AG09319 (cell line): ENCODE results near the gene APBB2.

Experiments used
- DNase-seq: peaks from one replicate; pipeline ENCODE4 v3.0.0-alpha.2; 2010; ENCODE audit warnings: low read depth; ENCODE audit errors: extremely low read depth
- TF ChIP-seq, protein P1 (sequence below): IDR thresholded peaks from 2 replicates; pipeline ENCODE4 v1.5.1; 2011; ENCODE audit warnings: low read depth, mild to moderate bottlenecking, inconsistent platforms, low read length, moderate library complexity

The APBB2 gene

GRCh38 chr4:40937140-40937725 is 277.1 kb downstream of the APBB2 start:
- DNase-seq = no peak
- TF ChIP-seq, protein P1, sequence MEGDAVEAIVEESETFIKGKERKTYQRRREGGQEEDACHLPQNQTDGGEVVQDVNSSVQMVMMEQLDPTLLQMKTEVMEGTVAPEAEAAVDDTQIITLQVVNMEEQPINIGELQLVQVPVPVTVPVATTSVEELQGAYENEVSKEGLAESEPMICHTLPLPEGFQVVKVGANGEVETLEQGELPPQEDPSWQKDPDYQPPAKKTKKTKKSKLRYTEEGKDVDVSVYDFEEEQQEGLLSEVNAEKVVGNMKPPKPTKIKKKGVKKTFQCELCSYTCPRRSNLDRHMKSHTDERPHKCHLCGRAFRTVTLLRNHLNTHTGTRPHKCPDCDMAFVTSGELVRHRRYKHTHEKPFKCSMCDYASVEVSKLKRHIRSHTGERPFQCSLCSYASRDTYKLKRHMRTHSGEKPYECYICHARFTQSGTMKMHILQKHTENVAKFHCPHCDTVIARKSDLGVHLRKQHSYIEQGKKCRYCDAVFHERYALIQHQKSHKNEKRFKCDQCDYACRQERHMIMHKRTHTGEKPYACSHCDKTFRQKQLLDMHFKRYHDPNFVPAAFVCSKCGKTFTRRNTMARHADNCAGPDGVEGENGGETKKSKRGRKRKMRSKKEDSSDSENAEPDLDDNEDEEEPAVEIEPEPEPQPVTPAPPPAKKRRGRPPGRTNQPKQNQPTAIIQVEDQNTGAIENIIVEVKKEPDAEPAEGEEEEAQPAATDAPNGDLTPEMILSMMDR = no peak

GRCh38 chr4:40934676-40935075 is 279.7 kb downstream of the APBB2 start:
- TF ChIP-seq, protein P1 = no peak
- no peak for DNase-seq

- TF ChIP-seq, protein P1 = no peak
- no peak for DNase-seq
Measured at GRCh38 chr4:40933272-40934053, 280.9 kb downstream of the APBB2 start.

DNA sequence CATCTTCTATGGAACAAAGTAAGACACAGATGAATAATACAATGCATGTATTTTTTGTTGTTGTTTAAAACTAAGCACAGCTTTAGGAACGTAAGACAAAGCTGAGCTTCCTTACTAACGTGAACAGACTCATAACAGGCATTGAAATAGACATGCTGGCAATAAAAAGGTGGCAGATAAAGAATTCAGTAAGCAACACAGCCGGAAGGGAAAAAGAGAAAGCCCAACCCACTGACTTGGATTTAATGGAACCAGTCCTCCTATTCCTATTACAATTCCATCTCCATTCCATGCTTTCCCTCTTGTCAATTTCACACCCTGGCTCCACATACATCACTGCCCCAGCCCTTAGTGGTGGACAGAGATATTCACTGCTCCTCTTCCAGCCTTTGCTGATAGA is 282.5 kb downstream of the APBB2 start:
- TF ChIP-seq, protein P1 = no peak
- DNase-seq = no peak

DNA sequence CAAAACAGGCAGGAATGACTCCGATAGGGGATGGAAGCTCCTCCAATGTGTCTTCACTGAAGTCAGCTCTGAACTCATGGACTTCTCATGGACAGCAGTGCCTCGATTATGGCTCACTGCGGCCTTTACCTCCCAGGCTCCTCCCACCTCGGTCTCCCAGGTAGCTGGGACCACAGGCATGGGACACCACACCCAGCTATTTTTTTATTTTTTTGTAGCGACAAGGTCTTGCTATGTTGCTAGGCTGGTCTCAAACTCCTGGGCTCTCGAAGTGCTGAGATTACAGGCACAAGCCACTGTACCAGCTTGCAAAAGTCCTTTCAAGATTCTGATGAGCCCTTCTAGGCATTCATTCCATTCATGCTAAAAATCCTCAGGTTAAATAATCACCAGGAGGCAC is 283.1 kb downstream of the APBB2 start:
- TF ChIP-seq, protein P1 = no peak
- DNase-seq = no peak

DNA sequence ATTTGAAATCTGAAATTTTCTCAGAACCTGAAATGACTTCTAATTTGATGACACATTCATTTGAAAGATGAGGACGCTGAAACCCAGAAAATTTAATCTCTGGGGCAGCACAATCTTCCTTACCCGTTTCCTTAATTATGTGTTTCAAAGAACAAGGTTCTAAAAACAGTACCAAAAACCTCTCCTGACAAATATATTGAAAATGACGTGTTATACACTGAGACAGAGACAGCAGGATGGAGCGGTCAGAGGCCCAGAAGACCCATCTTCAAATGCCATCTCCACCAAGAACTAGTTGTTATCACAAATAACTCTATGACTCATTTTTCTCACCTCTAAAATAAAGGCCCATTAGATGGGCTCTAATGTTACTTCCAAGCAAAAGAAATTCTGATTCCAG is 287.3 kb downstream of the APBB2 start:
- no peak for DNase-seq
- TF ChIP-seq, protein P1 = no peak

GRCh38 chr4:40924793-40925117 is 289.6 kb downstream of the APBB2 start:
- no peak for DNase-seq
- TF ChIP-seq, protein P1 = no peak
